Stimulated activated CD4-positive, alpha-beta T cell treated with anti-CD3 and anti-CD28 coated beads, TNF-alpha, amount 100 ng/mL, for 24 hours (primary cell): ENCODE results near the gene CASZ1.

ENCODE experiments used
- DNase-seq, 3 experiments: peaks; one replicate each; pipeline ENCODE4 v3.0.0-alpha.2; 2020; ENCODE audit warnings: low read depth in 3 of 3

Gene CASZ1

DNA sequence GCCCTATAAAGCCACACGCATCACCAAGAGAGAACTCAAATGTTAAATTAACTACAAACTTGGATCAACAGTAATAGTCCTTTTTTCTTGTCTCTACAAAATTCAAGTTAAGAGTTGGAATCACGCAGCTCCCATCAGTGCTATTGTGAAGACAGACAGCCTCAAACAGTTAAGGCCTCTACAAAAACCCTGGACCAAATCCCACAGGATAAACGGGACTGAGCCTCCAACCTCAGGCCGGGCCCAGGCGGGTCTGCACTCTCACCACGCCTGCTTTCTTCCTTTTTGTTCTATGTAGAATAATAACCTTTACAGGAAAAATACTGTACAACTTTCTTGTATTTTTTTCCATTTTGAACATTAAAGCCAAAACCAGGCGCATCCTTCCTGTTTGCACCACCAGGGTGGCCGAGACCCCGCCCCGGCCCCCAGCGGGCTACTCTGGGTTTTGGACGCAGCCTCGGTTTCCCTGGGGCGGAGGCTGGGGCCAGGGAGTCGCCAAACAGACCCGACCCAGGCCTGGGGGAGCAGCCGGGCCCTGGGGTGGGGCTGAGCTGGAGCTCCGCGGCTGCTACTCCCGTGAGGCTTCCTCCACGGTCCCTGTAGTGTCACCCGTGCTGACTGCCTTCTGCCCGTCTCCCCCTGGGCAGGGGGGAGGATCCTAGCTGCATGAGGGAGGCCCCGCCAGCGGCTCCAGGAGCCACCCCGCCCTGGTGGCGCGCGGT is 158.4 kb downstream of the CASZ1 start:
- no peak for DNase-seq

DNA sequence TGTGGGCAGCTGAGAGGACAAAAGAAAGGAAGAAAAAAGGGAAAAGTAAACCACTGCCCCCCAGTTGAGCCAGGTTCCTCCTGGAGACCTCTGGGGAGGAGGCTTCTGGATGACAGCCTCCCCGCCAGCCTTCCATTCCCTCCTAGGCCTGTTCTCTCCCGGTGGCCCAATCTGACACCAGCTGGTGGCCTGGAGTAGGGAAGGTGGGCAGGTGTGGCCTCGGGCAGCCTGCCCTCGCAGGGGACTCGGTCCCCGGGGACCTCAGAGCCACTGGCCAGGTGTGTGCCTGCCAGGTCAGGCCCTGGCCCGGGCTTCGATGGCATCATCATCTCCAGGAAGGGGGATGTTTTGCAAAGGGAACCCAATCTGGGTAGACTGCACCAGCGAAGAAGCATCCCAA is 159.0 kb downstream of the CASZ1 start:
- DNase-seq, result no peak

DNA sequence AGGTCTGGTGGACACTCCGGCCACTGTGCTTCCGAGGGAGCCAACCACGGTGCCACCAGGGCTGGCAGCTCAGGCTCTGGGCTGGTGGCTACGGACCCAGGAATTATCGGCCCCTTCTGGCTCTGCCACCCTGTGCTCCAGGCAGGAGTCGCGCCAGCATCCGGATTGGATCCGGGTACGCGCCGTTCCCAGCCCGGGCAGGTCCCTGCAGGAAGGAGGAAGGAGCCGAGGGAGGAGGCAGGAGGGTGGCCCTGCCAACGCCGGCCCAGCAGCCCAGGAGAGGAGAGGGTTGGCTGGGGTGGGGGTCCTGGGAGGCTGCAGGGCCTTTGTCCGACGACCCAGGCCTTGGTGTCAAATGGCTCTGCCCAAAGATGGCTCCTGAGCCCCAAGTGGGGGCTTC is 160.5 kb downstream of the CASZ1 start:
- DNase-seq, result no peak

DNA sequence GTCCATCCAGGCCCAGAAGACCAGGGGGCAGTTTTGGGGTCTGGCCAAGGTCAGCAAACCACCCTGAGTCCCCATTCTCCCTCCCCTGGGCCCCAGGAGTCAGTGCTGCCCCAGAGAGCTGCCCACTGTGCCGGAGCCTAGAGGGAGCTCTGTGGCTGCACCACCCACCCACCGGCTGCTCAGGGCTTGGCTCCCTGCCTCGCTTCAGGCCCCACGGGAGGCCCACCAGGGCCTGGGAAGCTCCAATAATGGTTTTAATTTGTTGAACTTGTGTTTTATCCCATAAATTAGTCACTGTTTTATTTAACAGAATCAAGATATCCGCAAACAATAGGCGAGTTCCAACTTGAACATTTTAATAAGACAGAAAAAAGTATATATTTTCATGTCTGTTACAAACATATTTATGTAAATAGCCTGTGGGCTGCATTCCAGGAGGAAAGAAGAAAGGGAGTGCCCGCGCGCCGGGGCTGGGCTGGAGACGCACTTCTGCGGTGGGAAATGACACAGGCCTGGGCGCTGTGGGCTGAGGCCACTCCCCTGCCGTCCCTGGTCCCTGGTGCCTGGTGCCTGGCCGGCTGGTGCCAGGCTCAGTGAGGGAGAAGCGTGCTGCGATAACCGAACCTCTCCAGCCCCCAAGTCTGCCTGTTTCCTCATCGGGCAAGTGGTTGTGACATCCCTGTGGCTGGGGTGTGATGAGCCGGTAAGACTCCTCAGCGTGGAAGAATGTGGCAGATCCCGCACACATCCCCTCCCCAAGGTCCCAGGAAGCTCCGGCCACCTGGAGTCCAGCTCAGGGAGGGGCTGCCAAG is 161.2 kb downstream of the CASZ1 start:
- no peak for DNase-seq

DNA sequence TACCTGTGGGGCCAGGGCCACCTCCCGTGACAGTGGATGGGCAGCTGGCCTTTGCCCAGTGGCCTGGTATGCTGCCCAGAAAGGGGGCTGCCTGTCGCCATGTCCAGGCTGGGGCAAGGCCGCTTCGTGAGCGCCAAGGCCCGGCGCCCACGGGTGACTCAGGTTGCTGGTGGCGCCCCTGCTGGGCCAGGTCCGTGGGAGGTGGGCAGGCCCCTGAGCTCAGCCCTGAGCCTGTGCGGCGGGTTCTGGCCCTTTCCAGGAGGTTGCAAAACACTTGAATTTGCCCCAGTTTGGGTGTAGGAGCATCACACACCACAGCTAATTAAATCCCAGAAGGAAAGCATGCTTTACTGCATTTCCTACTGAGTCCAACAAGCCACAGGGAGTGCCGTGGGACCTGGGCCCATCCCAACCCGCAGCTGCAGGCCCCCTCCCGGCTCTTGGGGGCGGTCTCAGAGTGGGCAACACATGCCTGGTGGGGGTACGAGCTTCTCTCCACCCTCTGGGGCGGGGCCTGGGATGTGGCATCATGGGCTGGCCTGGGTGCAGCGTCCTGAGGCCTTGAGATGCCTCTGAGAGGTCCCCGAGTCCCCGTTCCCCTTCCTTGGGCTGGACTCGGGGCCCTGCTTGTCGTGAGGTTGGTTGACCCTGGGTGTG is 161.9 kb downstream of the CASZ1 start:
- no peak for DNase-seq

DNA sequence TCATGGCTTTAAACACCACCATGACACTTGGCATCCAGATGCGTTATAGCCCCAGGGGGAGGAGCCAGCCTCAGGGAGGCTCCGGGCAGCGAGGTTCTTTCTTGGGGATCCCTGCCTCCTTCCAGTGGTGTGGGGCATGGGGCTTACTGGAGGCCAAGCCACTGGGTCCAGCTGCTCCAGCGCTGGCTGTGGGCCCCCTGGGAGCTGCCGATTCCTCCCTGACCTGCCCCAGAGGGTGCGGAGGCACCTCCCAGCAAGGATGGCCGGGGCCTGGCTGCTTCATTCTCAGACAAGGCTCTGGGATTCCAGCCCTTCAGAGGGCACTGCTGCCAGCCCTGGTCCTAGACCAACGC is 162.4 kb downstream of the CASZ1 start:
- no peak for DNase-seq

DNA sequence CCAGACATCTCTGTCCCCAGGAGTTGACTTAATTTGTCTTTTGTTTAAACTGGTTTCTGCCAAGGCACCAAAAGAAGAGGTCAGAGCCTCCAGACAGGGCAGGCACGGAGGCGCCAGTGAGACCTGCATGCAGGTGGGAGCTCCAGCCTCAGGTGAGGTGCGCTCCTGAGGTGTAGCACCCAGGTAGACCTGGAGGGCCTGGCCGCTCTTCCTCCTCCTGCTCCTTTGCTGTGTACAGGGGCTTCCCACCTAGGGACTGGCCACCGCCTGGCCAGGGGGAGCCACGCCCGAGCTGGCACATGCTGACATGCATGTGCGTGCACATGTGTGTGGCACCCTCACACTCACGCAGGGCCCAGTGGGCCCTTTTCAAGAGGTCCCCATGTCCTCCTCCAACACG is 163.0 kb downstream of the CASZ1 start:
- no peak for DNase-seq

DNA sequence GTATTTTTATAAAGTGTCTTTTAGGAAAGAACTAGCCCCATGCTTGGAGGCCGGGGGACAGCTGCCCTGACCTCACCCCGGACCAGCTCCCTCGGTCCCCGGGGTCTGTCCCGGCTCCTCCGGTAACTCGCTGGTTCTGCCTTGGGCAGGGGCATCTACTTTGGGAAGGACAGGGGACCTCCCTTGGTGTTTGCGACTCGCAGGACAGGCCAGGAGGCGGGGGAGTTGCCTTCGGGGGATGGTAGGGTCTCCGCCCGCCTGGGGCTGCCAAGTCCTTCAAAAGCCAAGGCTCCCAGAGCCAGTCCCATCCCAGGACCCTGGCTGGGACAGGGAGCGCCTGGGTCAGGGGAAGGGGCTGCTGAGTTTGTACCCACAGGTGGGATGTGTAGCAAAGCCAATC is 163.8 kb downstream of the CASZ1 start:
- DNase-seq, result no peak

DNA sequence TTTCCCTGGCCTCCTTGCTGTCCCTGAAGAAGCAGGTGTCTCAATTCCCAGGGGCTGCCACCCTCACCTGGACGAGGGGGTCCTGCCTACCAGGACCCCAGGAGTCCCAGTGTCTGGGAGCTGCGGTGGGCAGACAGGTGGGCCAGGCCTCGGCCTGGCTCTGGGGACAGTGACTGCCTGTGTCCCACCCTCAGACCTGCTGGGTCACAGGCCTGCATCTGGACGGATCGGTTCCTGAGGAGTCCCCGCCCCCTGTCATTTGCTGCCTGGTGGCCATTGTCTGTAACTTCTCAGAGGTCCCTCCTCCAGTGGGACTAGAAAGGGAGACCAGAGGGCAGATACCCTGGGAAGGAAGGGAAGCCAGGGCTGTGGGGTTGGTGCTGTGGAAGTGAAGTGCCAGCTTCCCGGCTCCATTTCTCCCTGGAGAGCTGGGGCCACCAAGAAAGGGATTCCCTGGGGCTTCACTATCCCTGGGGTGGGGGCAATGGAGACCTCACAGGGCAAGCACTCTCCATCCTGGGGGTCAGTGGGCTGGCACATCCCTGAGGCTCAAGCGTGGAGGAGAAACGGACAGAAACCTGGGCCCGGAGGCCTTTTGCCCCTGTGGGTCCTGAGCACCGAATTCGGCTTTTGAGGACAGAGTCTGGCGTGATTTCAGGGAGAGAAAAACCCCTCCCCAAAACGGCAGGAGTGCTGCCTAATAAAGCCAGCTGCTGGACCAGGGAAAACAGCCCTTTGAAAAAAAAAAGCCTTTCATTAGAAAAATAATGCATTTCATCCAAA is 164.4 kb downstream of the CASZ1 start:
- no peak for DNase-seq

DNA sequence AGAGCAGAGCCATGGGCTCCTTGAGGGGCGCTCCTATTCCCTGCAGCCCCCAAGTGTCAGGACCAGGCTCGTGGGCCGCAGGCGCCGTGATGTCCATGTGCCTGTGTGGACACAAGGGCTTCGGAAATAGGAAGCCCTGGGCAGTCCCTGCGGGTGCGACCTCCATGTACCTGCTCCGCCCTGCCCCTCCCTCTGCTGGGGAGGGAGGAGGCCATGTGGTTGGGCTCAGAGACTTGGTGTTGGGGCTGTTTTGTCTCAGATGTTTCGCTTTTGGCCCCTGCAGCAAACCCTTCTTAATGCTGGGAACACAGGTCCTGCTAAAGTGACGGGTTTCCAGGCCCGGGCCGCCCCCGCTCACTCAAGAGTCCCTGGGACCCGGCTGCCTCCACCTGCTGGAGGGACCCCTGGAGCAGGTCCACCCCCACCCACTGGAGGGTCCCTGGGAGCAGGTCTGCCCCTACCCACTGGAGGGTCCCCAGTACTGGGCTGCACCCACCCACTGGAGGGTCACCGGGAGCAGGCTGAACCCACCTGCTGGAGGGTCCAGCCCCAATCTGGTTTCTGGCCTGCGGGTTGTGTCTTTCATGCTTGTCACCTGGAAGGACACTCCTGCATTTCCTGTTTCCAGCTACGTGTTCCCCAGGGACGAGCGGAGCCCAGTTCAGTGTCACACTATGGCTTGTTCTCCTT is 165.2 kb downstream of the CASZ1 start:
- DNase-seq, result no peak

DNA sequence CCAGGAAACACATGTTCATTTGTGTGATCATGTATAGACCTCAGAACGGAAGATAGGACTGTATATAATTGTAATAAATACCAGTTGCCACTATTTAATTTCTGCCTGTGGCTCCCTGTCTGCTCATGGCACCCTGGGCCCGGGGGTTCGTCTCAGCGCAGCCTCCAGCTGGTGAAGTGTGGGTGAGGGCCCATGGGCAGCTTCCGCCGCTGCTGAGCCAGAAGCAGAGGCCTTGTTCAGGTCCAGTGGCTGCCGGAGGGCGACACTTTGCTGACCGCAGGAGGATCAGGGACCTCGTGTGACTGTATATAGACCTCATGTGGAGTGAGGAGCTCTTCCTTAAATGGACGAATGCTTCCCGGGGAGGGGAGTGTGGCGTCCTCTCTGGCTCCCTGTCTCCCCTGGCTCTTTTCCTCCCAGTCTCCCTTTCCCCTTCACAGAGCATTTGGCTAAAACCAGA is 165.8 kb downstream of the CASZ1 start:
- DNase-seq, result no peak

DNA sequence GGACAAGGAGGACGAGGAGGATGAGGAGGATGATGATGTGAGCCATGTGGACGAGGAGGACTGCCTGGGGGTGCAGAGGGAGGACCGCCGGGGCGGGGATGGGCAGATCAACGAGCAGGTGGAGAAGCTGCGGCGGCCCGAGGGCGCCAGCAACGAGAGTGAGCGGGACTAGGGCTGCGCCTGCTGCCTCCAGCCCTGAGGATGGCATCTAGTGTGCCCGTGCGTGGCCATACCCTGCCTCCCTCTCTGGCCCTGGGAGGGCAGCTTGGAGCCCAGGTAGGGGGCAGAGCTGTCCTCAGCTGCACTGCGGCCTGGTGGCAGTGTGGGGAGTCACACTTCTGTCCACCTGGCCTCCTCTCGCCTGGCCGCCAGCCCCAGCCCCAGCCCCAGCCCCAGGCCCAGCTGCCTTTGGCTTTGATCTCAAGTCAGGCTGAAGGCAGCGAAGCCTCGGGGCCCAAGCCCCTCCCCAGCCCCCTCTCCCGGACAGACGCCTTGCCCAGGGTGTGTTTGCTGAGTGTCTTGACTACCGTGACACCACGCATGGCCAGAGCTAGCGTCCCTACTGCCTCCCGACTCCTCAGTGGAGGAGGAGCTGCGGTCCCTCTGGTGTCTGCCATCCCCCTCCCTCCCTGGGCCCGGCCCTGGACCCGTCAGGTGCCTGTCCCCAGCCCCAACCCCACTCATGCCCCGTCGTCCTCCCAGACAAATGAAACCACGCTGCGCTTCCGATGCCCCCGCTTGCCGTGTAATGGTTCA is 166.5 kb downstream of the CASZ1 start:
- DNase-seq, result no peak

DNA sequence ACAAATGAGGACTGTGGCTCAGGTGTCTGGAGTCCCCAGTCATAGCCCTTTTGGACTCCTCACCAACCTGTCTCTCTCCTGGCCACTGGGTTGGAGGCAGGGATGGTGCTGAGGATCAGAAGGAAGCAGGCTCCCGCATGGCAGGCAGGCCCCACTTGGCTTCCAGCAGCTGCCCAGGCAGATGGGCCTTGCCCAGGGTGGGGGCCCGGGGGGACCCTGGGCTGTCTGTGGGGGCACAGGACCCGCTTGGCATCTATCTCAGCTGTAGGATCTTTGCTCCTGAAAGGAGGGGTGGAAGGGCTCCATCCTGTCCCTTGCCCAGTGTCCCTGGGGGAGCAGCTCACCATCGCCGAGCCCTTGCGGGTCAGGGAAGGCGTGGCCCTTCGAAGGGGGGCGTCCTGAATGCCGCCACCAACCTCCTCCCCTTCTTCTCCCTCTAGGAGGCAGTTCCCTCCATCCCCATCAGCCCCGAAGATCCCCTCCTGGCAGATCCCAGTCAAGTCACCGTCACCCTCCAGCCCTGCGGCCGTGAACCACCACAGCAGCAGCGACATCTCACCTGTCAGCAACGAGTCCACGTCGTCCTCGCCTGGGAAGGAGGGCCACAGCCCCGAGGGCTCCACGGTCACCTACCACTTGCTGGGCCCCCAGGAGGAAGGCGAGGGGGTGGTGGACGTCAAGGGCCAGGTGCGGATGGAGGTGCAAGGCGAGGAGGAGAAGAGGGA is 167.2 kb downstream of the CASZ1 start:
- DNase-seq, result no peak

DNA sequence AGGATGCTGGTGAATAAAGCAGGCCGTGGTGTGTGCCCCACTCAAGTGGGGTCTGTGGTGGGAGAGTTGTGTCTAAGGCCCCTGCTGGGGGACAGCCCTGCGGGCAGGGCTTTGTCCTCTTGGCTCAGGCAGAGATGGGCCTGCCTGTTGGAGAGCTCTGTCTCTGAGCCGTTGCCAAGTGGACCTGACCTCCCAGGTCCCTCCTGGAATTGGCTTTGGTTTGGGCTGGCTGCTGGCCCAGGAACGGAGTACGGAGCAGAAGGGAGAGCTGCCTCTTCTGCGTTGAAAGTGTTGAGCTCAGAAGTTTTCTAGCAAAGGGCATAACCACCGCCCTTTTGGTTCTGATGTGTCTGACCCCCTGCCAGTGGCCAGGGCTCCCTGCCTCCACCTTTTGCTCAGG is 167.8 kb downstream of the CASZ1 start:
- DNase-seq, result no peak

DNA sequence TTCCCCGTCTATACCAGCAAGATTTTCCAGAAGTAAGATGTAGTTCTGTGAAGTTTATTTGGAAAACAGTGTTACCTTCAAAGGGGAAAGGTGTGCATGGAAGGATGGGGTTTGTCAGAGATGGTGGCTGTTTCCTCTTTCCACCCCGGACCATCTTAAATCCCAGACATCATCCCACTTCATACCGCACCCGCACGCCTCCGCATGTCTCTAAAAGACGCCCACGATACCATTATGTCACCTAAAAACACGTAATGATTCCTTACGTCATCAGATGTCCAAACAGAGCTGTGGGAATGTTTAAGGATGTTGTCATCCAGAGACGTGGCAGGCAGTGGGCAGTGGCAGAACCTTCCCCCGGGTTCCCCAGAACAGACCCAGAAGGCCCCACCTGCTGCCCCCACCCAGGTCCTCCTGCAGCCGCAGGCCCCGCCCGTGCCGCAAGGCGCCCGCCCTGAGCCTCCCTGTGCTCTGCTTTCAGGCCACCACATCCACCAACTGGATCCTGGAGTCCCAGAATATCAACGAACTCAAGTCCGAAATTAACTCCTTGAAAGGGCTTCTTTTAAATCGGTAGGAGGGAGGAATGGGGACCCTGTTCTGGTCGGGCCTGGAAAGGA is 169.5 kb downstream of the CASZ1 start:
- no peak for DNase-seq

DNA sequence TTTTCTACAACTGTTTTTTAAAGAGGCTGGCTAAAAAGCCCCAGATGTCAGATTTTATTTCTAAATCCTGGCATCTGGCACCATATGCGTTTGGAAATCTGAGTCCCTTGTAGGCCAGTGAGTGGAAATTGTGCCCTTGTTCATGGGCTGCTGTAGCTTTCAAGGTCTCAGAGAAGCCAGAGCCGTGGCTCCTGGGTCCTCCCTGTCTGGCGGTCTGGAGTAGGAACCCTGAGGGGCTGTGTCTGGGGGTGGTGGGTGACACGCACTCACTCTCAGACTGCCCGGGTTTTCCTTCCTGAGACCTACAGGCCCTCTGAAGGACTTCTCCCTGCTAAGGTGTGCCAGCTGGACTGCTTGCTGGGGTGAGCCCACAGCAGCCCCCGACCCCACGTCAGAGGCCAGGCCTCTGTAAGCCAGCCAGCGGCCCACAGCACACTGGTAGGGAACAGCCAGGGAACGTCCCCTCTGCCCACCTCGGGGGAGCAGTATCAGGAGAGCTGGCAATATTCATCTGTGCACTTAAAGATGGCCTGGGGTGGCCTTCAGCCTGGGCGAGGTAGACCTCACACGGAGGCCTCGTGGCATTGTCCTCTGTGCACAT is 170.2 kb downstream of the CASZ1 start:
- no peak for DNase-seq

DNA sequence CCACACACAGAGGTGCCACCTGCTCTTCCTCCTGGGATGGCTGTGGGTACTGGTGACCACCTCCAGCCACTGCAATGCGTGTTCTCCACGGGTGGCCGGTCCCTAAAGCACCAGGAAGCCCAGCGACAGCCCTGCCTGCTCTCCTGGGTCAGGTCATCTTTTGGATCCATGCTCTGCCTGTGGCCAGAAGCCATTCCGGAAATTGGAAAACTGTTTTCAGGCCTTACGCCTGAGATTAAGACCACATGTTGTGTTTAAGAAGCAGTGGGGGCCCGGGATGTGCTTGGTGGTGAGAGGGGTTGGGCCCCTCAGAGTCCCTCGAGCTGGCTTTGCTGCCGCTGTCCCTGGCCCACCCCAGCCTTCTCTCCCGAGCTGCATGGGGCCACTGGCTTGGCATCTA is 170.9 kb downstream of the CASZ1 start:
- no peak for DNase-seq

DNA sequence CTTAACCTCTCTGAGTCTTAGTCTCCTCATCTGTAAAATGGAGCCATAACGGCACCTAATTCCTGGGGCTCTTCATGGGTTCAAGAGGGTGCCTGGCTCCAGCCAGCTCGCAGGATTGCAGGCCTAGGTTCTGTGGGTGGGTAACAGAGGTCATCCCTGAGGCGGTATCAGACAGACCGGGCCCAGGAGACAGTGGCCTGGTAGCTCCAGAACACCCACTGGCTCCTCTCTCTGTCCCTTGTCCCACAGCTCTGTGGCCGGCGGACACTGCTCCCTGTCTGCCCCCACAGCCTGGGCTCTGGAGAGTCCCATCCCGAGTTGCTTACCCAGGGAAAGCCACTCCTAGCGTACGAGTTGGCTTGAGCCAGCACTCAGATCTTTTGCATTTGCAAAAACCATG is 171.4 kb downstream of the CASZ1 start:
- DNase-seq, result no peak
